Panc1 (cell line): Measurements from ENCODE around the gene THG1L. TPM values are rescaled to one million over a fixed set of nuclear protein-coding genes. Genes with fewer than 3 reads are reported as not detected.

Source experiments
- ATAC-seq: fragments of 200-7000 bp; cut with Tn5 transposase; 2 replicates; pipeline ENCODE4 v1.9.1; 2020; ENCODE audit warnings: mild to moderate bottlenecking, moderate library complexity
- BruUV-seq: library from RNA; stranded (reverse); fragments of 400-500 nt; replicated peaks from 2 replicates; lab custom pipeline; 2021; lab: Mats Ljungman, UMichigan
- CTCF ChIA-PET: fragments of 300-600 bp; sonication (Branson Sonifier 250); formaldehyde crosslinking; loops from one replicate; lab custom pipeline; 2022; ENCODE audit warnings: antibody characterized with exemption; lab: Charles Lee
- POLR2A ChIA-PET: fragments of 300-600 bp; sonication (Branson Sonifier 250); formaldehyde crosslinking; loops from one replicate; lab custom pipeline; 2022; ENCODE audit warnings: antibody characterized with exemption; lab: Charles Lee
- DNase-seq: peaks from one replicate; pipeline ENCODE4 v3.0.0-alpha.2; 2010; ENCODE audit warnings: low read depth, low spot score
- H3K27ac ChIP-seq: 2 replicates; pipeline ENCODE4 v1.5.1; 2011; ENCODE audit warnings: mild to moderate bottlenecking, low read length, inconsistent platforms
- H3K27me3 ChIP-seq: fragments of 200-500 bp; sonication (Bioruptor generic); 2 replicates; pipeline ENCODE4 v1.6.0; 2014; ENCODE audit warnings: low read length, inconsistent platforms; ENCODE audit not compliant: control insufficient read depth, insufficient read depth
- H3K36me3 ChIP-seq: fragments of 200-500 bp; sonication (Bioruptor generic); 2 replicates; pipeline ENCODE4 v1.5.1; 2014; ENCODE audit warnings: inconsistent platforms, mild to moderate bottlenecking, low read length, moderate library complexity; ENCODE audit not compliant: control insufficient read depth, insufficient read depth
- H3K4me1 ChIP-seq: 2 replicates; pipeline ENCODE4 v1.5.1; 2011; ENCODE audit warnings: inconsistent platforms, mild to moderate bottlenecking, low read length, moderate library complexity; ENCODE audit not compliant: control insufficient read depth, insufficient read depth
- H3K4me3 ChIP-seq, 2 experiments: 2 replicates each; pipeline ENCODE4 v1.5.1; 2011 to 2012; ENCODE audit warnings: low read depth in 2 of 2, low read length in 2 of 2, mild to moderate bottlenecking in 2 of 2, inconsistent platforms in 1 of 2, moderate library complexity in 1 of 2
- H3K9me3 ChIP-seq: fragments of 200-500 bp; sonication (Bioruptor generic); 2 replicates; pipeline ENCODE4 v1.5.1; 2014; ENCODE audit warnings: low read depth, mild to moderate bottlenecking, inconsistent platforms, low read length, moderate library complexity; ENCODE audit not compliant: control insufficient read depth, insufficient read depth
- POLR2AphosphoS5 ChIP-seq: IDR thresholded peaks from 2 replicates; pipeline ENCODE4 v1.6.1; 2012; ENCODE audit warnings: mild to moderate bottlenecking, low read depth, low read length, moderate library complexity
- REST ChIP-seq, 2 experiments: IDR thresholded peaks; 2 replicates each; pipeline ENCODE4 v1.6.1; 2011 to 2012; ENCODE audit warnings: low read depth in 2 of 2, control low read depth in 1 of 2, low read length in 1 of 2, mild to moderate bottlenecking in 1 of 2, moderate library complexity in 1 of 2; ENCODE audit not compliant: insufficient read depth in 1 of 2
- SIN3A ChIP-seq: IDR thresholded peaks from 2 replicates; pipeline ENCODE4 v1.6.1; 2012; ENCODE audit warnings: low read depth, mild to moderate bottlenecking, low read length, moderate library complexity, borderline replicate concordance; ENCODE audit not compliant: insufficient read depth
- TCF7L2 ChIP-seq: IDR thresholded peaks from 2 replicates; pipeline ENCODE4 v1.6.1; 2011; ENCODE audit warnings: mild to moderate bottlenecking, low read depth, low read length, inconsistent platforms
- in situ Hi-C: cut with HindIII; loops from 2 replicates; pipeline ENCODE4 v1.10.0; 2016; ENCODE audit warnings: low sequenced_read_pairs, low pct_unique_long_range_greater_than_20kb
- intact Hi-C: fragments of 100-400 bp; cut with micrococcal nuclease; formaldehyde crosslinking; loops from one replicate; pipeline ENCODE4 v1.10.0; 2022; ENCODE audit not compliant: unreplicated experiment
- total RNA-seq: library from RNA; stranded (reverse); gene quantifications from one replicate; pipeline ENCODE4 v1.2.1, GENCODE V29; 2021; ENCODE audit not compliant: unreplicated experiment
- TF ChIP-seq, protein P1 (sequence below): fragments of 450-650 bp; IDR thresholded peaks from 2 replicates; pipeline ENCODE4 v1.5.1; 2017; ENCODE audit warnings: mild to moderate bottlenecking

THG1L gene
- total RNA-seq, 1 experiment from 2014 or later = 15.4 TPM

DNA sequence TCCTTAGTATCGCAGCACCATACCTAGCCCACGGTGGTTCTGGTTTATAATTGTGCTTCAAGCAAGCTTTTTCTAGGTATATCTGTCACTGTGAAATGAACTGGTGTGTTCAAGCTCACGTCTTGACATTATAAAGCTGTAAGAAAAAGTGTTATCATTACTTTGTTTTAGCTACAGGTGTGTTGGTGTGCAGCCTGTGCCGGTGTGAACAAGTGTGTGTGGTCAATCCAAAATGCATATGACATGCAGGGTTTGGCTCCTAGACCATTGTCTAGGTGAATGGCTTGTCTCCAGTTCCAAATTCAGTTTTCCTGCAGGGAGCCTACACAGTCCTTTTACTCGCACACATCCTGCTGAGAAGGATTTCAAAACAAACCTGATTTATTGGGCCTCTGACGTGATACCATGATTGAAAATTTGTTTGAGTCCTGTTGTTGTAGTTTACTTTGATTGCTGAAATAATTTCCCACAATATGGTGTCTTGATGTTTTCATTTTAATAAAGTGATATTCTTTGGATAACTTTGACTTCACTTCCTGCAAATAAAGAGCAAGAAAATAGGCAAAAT lies 16.0 kb downstream of the THG1L start:
- in situ Hi-C loops (no loop called here), intact Hi-C loops (loop anchor here (10.0 kb wide), 1 partner anchor 602 kb away; the partner anchor contains the start of gene MED7)
- H3K27me3 ChIP-seq = no peaks in the 10 kb centered on the region
- peaks cover 9% of the 10 kb centered on the region for H3K4me1 ChIP-seq
- H3K36me3 ChIP-seq = no peaks in the 10 kb centered on the region
- H3K27ac ChIP-seq = no peak overlapping the region
- ATAC-seq = no peak
- no peaks in the 10 kb centered on the region for H3K9me3 ChIP-seq
- POLR2A ChIA-PET = no interaction called here
- TF ChIP-seq REST (IDR thresholded peaks at IDR 0.05; ENCODE audit: insufficient read depth in 1 of 2, low read depth in 2 of 2, low read length in 1 of 2) = no peak
- no peak for TF ChIP-seq POLR2AphosphoS5
- TF ChIP-seq, protein P1, sequence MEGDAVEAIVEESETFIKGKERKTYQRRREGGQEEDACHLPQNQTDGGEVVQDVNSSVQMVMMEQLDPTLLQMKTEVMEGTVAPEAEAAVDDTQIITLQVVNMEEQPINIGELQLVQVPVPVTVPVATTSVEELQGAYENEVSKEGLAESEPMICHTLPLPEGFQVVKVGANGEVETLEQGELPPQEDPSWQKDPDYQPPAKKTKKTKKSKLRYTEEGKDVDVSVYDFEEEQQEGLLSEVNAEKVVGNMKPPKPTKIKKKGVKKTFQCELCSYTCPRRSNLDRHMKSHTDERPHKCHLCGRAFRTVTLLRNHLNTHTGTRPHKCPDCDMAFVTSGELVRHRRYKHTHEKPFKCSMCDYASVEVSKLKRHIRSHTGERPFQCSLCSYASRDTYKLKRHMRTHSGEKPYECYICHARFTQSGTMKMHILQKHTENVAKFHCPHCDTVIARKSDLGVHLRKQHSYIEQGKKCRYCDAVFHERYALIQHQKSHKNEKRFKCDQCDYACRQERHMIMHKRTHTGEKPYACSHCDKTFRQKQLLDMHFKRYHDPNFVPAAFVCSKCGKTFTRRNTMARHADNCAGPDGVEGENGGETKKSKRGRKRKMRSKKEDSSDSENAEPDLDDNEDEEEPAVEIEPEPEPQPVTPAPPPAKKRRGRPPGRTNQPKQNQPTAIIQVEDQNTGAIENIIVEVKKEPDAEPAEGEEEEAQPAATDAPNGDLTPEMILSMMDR = no peak
- TF ChIP-seq SIN3A = no peak
- TF ChIP-seq TCF7L2 = no peak
- no TSS peak for BruUV-seq
- DNase-seq = no peak
- no peak overlapping the region for H3K4me3 ChIP-seq
- CTCF ChIA-PET = no interaction called here

DNA sequence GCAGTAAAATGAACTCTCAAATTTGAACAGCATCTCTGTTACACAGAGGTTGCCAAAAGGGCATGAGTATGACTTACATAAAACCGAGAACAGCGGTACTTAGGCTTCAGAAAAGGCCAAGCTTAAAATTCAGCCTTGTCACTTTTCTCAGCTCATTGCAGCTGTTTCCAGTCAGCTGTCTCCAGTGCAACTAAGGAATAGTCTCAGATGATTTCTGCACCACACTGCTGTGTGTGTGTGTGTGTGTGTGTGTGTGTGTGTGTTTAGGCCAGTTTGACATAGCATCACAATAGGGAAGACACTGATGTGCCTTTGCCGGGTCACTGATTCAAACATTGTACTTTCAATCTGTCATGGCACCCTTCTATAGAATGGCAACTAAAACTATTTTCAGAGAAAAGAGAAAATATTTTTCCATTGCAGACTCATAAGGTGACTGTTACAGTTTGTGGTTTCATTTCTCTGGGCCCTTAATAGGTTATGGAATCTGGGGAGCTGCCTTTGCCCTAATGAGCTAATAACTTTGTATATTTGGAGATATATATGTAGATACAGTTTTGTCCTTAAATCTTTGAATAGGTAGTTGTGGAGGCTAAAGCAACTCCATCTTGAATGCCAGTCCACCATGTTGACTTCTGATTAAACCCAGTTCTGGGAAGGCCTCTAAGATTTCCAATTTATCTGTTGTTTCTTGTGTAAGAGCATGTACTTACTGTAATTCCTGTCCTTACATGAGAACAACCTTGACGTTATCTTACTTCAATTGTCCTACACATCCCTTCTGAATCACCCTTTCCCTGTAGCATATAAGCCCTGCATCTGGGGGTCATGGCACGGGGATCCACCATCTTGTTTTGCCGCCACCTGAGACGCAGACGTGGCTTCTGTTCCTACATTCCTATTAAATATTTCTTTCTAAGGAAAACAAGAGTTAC lies 16.8 kb downstream of the THG1L start:
- intact Hi-C loops = loop anchor here (10.0 kb wide), 1 partner anchor 603 kb away; the partner anchor contains the start of gene MED7
- H3K27ac ChIP-seq = no peak overlapping the region
- H3K27me3 ChIP-seq = no peaks in the 10 kb centered on the region
- no TSS peak for BruUV-seq
- peaks cover 7% of the 10 kb centered on the region for H3K4me1 ChIP-seq
- DNase-seq (no peak), ATAC-seq (no peak)
- no peak overlapping the region for H3K4me3 ChIP-seq
- ChIA-PET CTCF (no interaction called here), POLR2A (interaction anchor here (0.6 kb wide), 1 partner anchor 1208 kb away, joined by 8 read pairs; no protein-coding TSS in a partner anchor)
- H3K36me3 ChIP-seq = no peaks in the 10 kb centered on the region
- H3K9me3 ChIP-seq = no peaks in the 10 kb centered on the region
- TF ChIP-seq SIN3A (no peak), POLR2AphosphoS5 (no peak), REST (IDR thresholded peaks at IDR 0.05; ENCODE audit: insufficient read depth in 1 of 2, low read depth in 2 of 2, low read length in 1 of 2) (no peak), TCF7L2 (no peak)
- TF ChIP-seq, protein P1 = no peak
- in situ Hi-C loops = no loop called here
